ENCODE results near the gene DGKI.

GRCh38 chr7:137848095-137848494 is 1.3 kb upstream of the DGKI start:
- TF ChIP-seq, protein P1, sequence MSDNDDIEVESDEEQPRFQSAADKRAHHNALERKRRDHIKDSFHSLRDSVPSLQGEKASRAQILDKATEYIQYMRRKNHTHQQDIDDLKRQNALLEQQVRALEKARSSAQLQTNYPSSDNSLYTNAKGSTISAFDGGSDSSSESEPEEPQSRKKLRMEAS (IDR thresholded peaks at IDR 0.05): no peak
- TF ChIP-seq CTCF (IDR thresholded peaks at IDR 0.05; ENCODE audit: low read depth, low read length, missing input control) (no peak), TAF1 (conservative IDR thresholded peaks at IDR 0.05) (no peak)
